GM12873 (cell line): Measurements from ENCODE around the gene FERMT2.

Source experiments
- TF ChIP-seq, protein P1 (sequence below): IDR thresholded peaks from 2 replicates; pipeline ENCODE4 v1.5.1; 2012; ENCODE audit warnings: low read depth, mild to moderate bottlenecking, moderate library complexity, low read length, control low read depth; ENCODE audit not compliant: insufficient read depth; ENCODE audit errors: missing control alignments

The FERMT2 gene

DNA sequence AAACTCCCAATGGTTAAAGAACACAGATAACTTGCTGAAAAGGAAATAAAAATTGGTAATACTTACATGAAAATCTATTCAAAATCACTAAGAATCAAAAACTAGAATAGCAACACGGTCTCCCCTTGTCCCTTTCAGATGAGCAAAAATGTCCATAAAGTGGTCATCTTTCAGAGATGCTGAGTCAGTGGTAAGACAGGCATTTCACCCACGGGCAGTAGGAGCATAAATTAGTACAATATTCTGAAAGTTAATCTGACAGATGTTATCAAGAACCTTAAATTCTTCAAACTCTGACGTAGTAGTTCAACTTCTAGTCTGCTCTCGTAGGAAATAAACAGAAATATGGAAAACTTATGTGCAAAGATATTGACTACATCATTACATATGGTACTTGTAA, 126.4 kb downstream of the FERMT2 start:
- TF ChIP-seq, protein P1, sequence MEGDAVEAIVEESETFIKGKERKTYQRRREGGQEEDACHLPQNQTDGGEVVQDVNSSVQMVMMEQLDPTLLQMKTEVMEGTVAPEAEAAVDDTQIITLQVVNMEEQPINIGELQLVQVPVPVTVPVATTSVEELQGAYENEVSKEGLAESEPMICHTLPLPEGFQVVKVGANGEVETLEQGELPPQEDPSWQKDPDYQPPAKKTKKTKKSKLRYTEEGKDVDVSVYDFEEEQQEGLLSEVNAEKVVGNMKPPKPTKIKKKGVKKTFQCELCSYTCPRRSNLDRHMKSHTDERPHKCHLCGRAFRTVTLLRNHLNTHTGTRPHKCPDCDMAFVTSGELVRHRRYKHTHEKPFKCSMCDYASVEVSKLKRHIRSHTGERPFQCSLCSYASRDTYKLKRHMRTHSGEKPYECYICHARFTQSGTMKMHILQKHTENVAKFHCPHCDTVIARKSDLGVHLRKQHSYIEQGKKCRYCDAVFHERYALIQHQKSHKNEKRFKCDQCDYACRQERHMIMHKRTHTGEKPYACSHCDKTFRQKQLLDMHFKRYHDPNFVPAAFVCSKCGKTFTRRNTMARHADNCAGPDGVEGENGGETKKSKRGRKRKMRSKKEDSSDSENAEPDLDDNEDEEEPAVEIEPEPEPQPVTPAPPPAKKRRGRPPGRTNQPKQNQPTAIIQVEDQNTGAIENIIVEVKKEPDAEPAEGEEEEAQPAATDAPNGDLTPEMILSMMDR, result no peak

DNA sequence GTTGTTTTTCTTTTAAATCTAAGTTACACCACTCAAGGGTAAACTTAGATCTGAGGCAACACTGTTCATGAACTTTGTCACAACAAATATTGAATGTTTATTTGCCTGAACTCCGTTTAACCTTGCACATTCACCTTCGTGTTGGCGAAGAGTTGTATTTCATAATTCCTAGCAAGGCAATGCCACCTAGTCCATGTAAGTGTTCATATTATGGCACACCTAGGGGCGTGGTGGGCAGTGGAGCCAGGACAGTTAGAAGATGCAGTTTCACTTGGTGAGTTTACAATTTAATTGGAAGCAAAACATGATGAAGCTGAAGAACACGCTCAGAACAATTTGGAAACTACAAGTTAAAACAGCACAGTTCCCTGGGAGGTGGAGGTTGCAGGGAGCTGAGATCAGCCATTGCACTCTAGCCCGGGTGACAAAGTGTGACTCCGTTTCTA, 129.0 kb downstream of the FERMT2 start:
- TF ChIP-seq, protein P1, result no peak

DNA sequence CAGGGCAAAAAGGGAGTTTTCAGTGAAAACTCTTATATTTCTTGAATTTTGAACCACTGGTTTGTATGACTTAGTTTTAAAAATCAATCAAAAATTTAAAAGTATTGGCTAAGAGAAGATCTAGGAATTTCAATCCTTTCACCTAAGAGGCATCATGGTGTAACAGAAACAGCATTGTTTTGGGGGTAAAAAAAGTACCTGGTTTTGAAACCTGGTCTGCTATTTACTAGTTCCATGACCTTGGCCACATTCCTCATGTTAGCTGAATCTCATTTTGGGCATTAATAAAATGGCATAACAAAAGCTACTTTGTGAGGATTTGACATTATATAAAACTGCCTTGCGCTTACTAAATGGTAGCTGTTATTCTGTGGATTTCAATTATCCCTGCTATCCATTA, 142.7 kb downstream of the FERMT2 start:
- TF ChIP-seq, protein P1, result no peak
